Measurements from ENCODE around the gene PARD6B.

DNA sequence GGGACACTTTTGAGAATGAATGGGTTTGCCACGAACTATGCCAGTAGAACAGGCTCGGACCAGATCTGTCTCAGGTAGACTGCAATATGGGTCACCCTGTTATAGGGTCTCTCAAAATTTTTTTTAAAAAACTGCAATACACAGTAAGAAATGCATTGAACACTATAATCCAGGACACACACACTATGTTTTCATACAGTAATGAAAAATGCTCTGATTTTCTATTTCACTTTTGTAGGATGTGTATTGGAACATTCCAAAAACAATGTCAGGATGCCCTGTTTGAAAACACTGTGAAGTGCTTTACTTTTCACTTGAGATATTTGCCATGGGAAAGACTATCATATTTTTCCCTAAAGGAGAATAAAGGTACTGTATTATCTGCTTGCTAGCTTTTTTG is 25.1 kb downstream of the PARD6B start:
- TF ChIP-seq, protein P1, sequence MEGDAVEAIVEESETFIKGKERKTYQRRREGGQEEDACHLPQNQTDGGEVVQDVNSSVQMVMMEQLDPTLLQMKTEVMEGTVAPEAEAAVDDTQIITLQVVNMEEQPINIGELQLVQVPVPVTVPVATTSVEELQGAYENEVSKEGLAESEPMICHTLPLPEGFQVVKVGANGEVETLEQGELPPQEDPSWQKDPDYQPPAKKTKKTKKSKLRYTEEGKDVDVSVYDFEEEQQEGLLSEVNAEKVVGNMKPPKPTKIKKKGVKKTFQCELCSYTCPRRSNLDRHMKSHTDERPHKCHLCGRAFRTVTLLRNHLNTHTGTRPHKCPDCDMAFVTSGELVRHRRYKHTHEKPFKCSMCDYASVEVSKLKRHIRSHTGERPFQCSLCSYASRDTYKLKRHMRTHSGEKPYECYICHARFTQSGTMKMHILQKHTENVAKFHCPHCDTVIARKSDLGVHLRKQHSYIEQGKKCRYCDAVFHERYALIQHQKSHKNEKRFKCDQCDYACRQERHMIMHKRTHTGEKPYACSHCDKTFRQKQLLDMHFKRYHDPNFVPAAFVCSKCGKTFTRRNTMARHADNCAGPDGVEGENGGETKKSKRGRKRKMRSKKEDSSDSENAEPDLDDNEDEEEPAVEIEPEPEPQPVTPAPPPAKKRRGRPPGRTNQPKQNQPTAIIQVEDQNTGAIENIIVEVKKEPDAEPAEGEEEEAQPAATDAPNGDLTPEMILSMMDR (IDR thresholded peaks at IDR 0.05; ENCODE audit: poor library complexity, severe bottlenecking), result no peak
- TF ChIP-seq RAD21 (conservative IDR thresholded peaks at IDR 0.05), result no peak

Measured in neural cell (in vitro differentiated cells).